HEK293 (cell line): ENCODE measurements around the gene ZNF436.
A peak's percentile ranks its signal among the peaks of the same experiment; 100 is the strongest.

Experiments
- GLI4 ChIP-seq: fragments of 450-650 bp; formaldehyde crosslinking; IDR thresholded peaks from 2 replicates; pipeline ENCODE4 v1.5.1; 2016; ENCODE audit warnings: missing biosample characterization, missing genetic modification characterization
- GLIS2 ChIP-seq: fragments of 450-650 bp; formaldehyde crosslinking; IDR thresholded peaks from 2 replicates; pipeline ENCODE4 v1.5.1; 2016; ENCODE audit warnings: missing biosample characterization, missing genetic modification characterization
- KLF16 ChIP-seq: fragments of 450-650 bp; formaldehyde crosslinking; IDR thresholded peaks from 2 replicates; pipeline ENCODE4 v1.5.1; 2017; ENCODE audit warnings: missing biosample characterization, missing genetic modification characterization
- MEIS1 ChIP-seq: sonication (generic); formaldehyde crosslinking; IDR thresholded peaks from 2 replicates; pipeline ENCODE4 v1.8.1; 2022; ENCODE audit warnings: missing genetic modification reagents, mild to moderate bottlenecking, borderline replicate concordance
- PRDM6 ChIP-seq: fragments of 450-650 bp; formaldehyde crosslinking; IDR thresholded peaks from 2 replicates; pipeline ENCODE4 v1.5.1; 2017; ENCODE audit warnings: missing biosample characterization, missing genetic modification characterization
- SP3 ChIP-seq: fragments of 450-650 bp; formaldehyde crosslinking; IDR thresholded peaks from 2 replicates; pipeline ENCODE4 v1.5.1; 2016; ENCODE audit warnings: missing biosample characterization, missing genetic modification characterization
- SP7 ChIP-seq: fragments of 450-650 bp; formaldehyde crosslinking; IDR thresholded peaks from 2 replicates; pipeline ENCODE4 v1.5.1; 2016; ENCODE audit warnings: missing biosample characterization, missing genetic modification characterization
- TRIM28 ChIP-seq: IDR thresholded peaks from 2 replicates; pipeline ENCODE4 v1.6.1; 2011; ENCODE audit warnings: low read length, control low read depth, borderline replicate concordance
- ZBTB26 ChIP-seq: fragments of 450-650 bp; formaldehyde crosslinking; optimal IDR thresholded peaks from 2 replicates; pipeline ENCODE3; 2016; ENCODE audit warnings: missing biosample characterization, mild to moderate bottlenecking, missing genetic modification characterization
- ZBTB6 ChIP-seq: fragments of 450-650 bp; formaldehyde crosslinking; IDR thresholded peaks from 2 replicates; pipeline ENCODE4 v1.5.1; 2017; ENCODE audit warnings: missing biosample characterization, missing genetic modification characterization
- ZEB2 ChIP-seq: fragments of 450-650 bp; formaldehyde crosslinking; IDR thresholded peaks from 2 replicates; pipeline ENCODE4 v1.5.1; 2016; ENCODE audit warnings: missing biosample characterization, missing genetic modification characterization
- ZFP37 ChIP-seq: fragments of 450-650 bp; formaldehyde crosslinking; IDR thresholded peaks from 2 replicates; pipeline ENCODE4 v1.5.1; 2016; ENCODE audit warnings: missing biosample characterization, missing genetic modification characterization
- ZFP41 ChIP-seq: fragments of 450-650 bp; formaldehyde crosslinking; IDR thresholded peaks from 2 replicates; pipeline ENCODE4 v1.5.1; 2016; ENCODE audit warnings: missing biosample characterization, missing genetic modification characterization, borderline replicate concordance
- ZNF10 ChIP-seq: fragments of 450-650 bp; formaldehyde crosslinking; IDR thresholded peaks from 2 replicates; pipeline ENCODE4 v1.5.1; 2017; ENCODE audit warnings: missing biosample characterization, missing genetic modification characterization
- ZNF133 ChIP-seq: fragments of 450-650 bp; formaldehyde crosslinking; IDR thresholded peaks from 2 replicates; pipeline ENCODE4 v1.5.1; 2016; ENCODE audit warnings: missing biosample characterization, missing genetic modification characterization
- ZNF155 ChIP-seq: fragments of 450-650 bp; formaldehyde crosslinking; IDR thresholded peaks from 2 replicates; pipeline ENCODE4 v1.5.1; 2016; ENCODE audit warnings: missing biosample characterization, missing genetic modification characterization
- ZNF169 ChIP-seq: fragments of 450-650 bp; formaldehyde crosslinking; IDR thresholded peaks from 2 replicates; pipeline ENCODE4 v1.5.1; 2016; ENCODE audit warnings: missing biosample characterization, missing genetic modification characterization
- ZNF18 ChIP-seq: fragments of 450-650 bp; formaldehyde crosslinking; IDR thresholded peaks from 2 replicates; pipeline ENCODE4 v1.5.1; 2016; ENCODE audit warnings: missing biosample characterization, missing genetic modification characterization
- ZNF214 ChIP-seq: fragments of 450-650 bp; formaldehyde crosslinking; IDR thresholded peaks from 2 replicates; pipeline ENCODE4 v1.5.1; 2017; ENCODE audit warnings: missing biosample characterization, mild to moderate bottlenecking, missing genetic modification characterization, borderline replicate concordance
- ZNF221 ChIP-seq: fragments of 450-650 bp; formaldehyde crosslinking; IDR thresholded peaks from 2 replicates; pipeline ENCODE4 v1.5.1; 2017; ENCODE audit warnings: missing biosample characterization, missing genetic modification characterization, borderline replicate concordance
- ZNF239 ChIP-seq: fragments of 450-650 bp; formaldehyde crosslinking; IDR thresholded peaks from 2 replicates; pipeline ENCODE4 v1.5.1; 2016; ENCODE audit warnings: missing biosample characterization, missing genetic modification characterization
- ZNF341 ChIP-seq: fragments of 450-650 bp; formaldehyde crosslinking; IDR thresholded peaks from 2 replicates; pipeline ENCODE4; 2016; ENCODE audit warnings: low read depth, missing biosample characterization, missing genetic modification characterization
- ZNF398 ChIP-seq: fragments of 450-650 bp; formaldehyde crosslinking; IDR thresholded peaks from 2 replicates; pipeline ENCODE4 v1.5.1; 2017; ENCODE audit warnings: missing biosample characterization, missing genetic modification characterization
- ZNF571 ChIP-seq: fragments of 450-650 bp; formaldehyde crosslinking; IDR thresholded peaks from 2 replicates; pipeline ENCODE4 v1.5.0; 2017; ENCODE audit warnings: missing biosample characterization, missing genetic modification characterization
- ZNF624 ChIP-seq: fragments of 450-650 bp; formaldehyde crosslinking; IDR thresholded peaks from 2 replicates; pipeline ENCODE4 v1.5.1; 2017; ENCODE audit warnings: missing biosample characterization, missing genetic modification characterization
- ZNF626 ChIP-seq: fragments of 450-650 bp; sonication (Bioruptor Pico); formaldehyde crosslinking; IDR thresholded peaks from 2 replicates; pipeline ENCODE4 v1.5.1; 2018; ENCODE audit warnings: missing biosample characterization, missing genetic modification characterization, inconsistent platforms
- ZNF692 ChIP-seq: fragments of 450-650 bp; formaldehyde crosslinking; IDR thresholded peaks from 2 replicates; pipeline ENCODE4 v1.5.1; 2016; ENCODE audit warnings: missing biosample characterization, missing genetic modification characterization
- ZNF707 ChIP-seq: fragments of 450-650 bp; formaldehyde crosslinking; IDR thresholded peaks from 2 replicates; pipeline ENCODE4 v1.5.1; 2016; ENCODE audit warnings: missing biosample characterization, missing genetic modification characterization
- ZNF785 ChIP-seq: fragments of 450-650 bp; formaldehyde crosslinking; IDR thresholded peaks from 2 replicates; pipeline ENCODE4 v1.5.1; 2016; ENCODE audit warnings: missing biosample characterization, missing genetic modification characterization
- ZSCAN18 ChIP-seq: fragments of 450-650 bp; formaldehyde crosslinking; IDR thresholded peaks from 2 replicates; pipeline ENCODE4 v1.5.1; 2016; ENCODE audit warnings: missing biosample characterization, missing genetic modification characterization

Gene ZNF436

GRCh38 chr1:23376890-23377811, 7.5 kb upstream of the ZNF436 start (continued):
- TF ChIP-seq TRIM28 (peak; percentile 82; the same call in 1 of the 2 replicates), ZNF571 (tag by site-specific recombination) (no peak), ZNF169 (tag by site-specific recombination) (no peak), ZNF133 (tag by site-specific recombination) (no peak), ZNF341 (tag by site-specific recombination) (peak; percentile 18; the same call in 1 of the 2 replicates), ZNF221 (tag by site-specific recombination) (no peak), ZNF624 (tag by site-specific recombination) (no peak), ZNF155 (no peak), ZNF18 (no peak), ZBTB6 (tag by site-specific recombination) (no peak), ZNF214 (tag by site-specific recombination) (no peak), MEIS1 (no peak), ZNF785 (tag by site-specific recombination) (no peak), GLI4 (tag by site-specific recombination) (no peak), ZFP41 (tag by site-specific recombination) (no peak), ZFP37 (tag by site-specific recombination) (0 out of 2 replicates have a peak, but pooled peaks have one; percentile 34), ZNF626 (tag by site-specific recombination) (no peak), ZNF10 (tag by site-specific recombination) (no peak), SP7 (tag by site-specific recombination) (peak; percentile 58), PRDM6 (peak; percentile 61), ZNF692 (tag by site-specific recombination) (no peak), KLF16 (no peak), SP3 (tag by site-specific recombination) (no peak), ZNF707 (no peak), ZEB2 (tag by site-specific recombination) (0 out of 2 replicates have a peak, but pooled peaks have one; percentile 37), GLIS2 (tag by site-specific recombination) (no peak; the same call in 1 of the 2 replicates), ZSCAN18 (no peak), ZBTB26 (tag by site-specific recombination) (no peak), ZNF398 (tag by site-specific recombination) (no peak), ZNF239 (tag by site-specific recombination) (no peak)
